Midbrain (tissue), 1 donor: ENCODE measurements around the gene NFYC.

Experiments
- DNase-seq: peaks from one replicate; lab custom pipeline; 2025; lab: John Stamatoyannopoulos, UW

NFYC gene

GRCh38 chr1:40739455-40740008, 48.0 kb downstream of the NFYC start:
- DNase-seq: no peak

- no peak for DNase-seq
These were observed 48.8 kb downstream of the NFYC start for GRCh38 chr1:40740039-40740996.

GRCh38 chr1:40740997-40741736, 49.7 kb downstream of the NFYC start:
- DNase-seq: no peak

- DNase-seq: no peak
These were observed 51.0 kb downstream of the NFYC start for GRCh38 chr1:40742363-40743061.

- DNase-seq: no peak
These were observed 51.9 kb downstream of the NFYC start for GRCh38 chr1:40743452-40743851.

GRCh38 chr1:40743860-40744259, 52.4 kb downstream of the NFYC start:
- DNase-seq: no peak

GRCh38 chr1:40745176-40745575, 53.7 kb downstream of the NFYC start:
- DNase-seq: no peak

- DNase-seq: no peak
These were observed 55.0 kb downstream of the NFYC start for GRCh38 chr1:40746344-40747090.

- no peak for DNase-seq
These were observed 57.6 kb downstream of the NFYC start for GRCh38 chr1:40748841-40749718.

GRCh38 chr1:40749817-40750216, 58.3 kb downstream of the NFYC start:
- DNase-seq: no peak

GRCh38 chr1:40750451-40750908, 59.0 kb downstream of the NFYC start:
- no peak for DNase-seq

- no peak for DNase-seq
These were observed 60.3 kb downstream of the NFYC start for GRCh38 chr1:40751802-40752201.

- DNase-seq: no peak
These were observed 61.8 kb downstream of the NFYC start for GRCh38 chr1:40753142-40753882.

- DNase-seq: no peak
These were observed 62.7 kb downstream of the NFYC start for GRCh38 chr1:40754201-40754600.

- DNase-seq: peak; percentile 28
These were observed 63.6 kb downstream of the NFYC start for GRCh38 chr1:40755067-40755466.

GRCh38 chr1:40756523-40756922, 65.0 kb downstream of the NFYC start:
- no peak for DNase-seq

- no peak for DNase-seq
These were observed 65.6 kb downstream of the NFYC start for GRCh38 chr1:40757084-40757483.

- no peak for DNase-seq
These were observed 66.5 kb downstream of the NFYC start for GRCh38 chr1:40758004-40758403.

GRCh38 chr1:40758578-40759343, 67.3 kb downstream of the NFYC start:
- DNase-seq: no peak
